GM18502 (cell line): ENCODE data around the gene SRGAP1.
"Not testable (repeated sequence)": the region's sequence is repeated elsewhere in the genome, so short reads cannot be mapped to it uniquely, and the experiment has no call there.

Source experiments
- ATAC-seq: cut with Tn5 transposase; IDR thresholded peaks from one replicate; pipeline ENCODE4 v1.9.1; 2021; ENCODE audit warnings: mild to moderate bottlenecking; ENCODE audit not compliant: unreplicated experiment, poor library complexity

SRGAP1 gene

GRCh38 chr12:64132672-64133071, 288.2 kb downstream of the SRGAP1 start:
- ATAC-seq: not testable (repeated sequence)

- no peak for ATAC-seq
These were observed 292.6 kb downstream of the SRGAP1 start for GRCh38 chr12:64137117-64137516.

GRCh38 chr12:64139021-64139420, 294.5 kb downstream of the SRGAP1 start:
- ATAC-seq: no peak

GRCh38 chr12:64142382-64142781, 297.9 kb downstream of the SRGAP1 start:
- no peak for ATAC-seq

- ATAC-seq: no peak
These were observed 298.3 kb downstream of the SRGAP1 start for GRCh38 chr12:64142784-64143183.

- no peak for ATAC-seq
These were observed 300.7 kb downstream of the SRGAP1 start for GRCh38 chr12:64145226-64145625.

GRCh38 chr12:64147011-64147631, 302.6 kb downstream of the SRGAP1 start:
- ATAC-seq: peak; percentile 40

- peak; percentile 51 for ATAC-seq
These were observed 303.4 kb downstream of the SRGAP1 start for GRCh38 chr12:64147875-64148274.

GRCh38 chr12:64154677-64155076, 310.2 kb downstream of the SRGAP1 start:
- no peak for ATAC-seq

- ATAC-seq: no peak
These were observed 312.6 kb downstream of the SRGAP1 start for GRCh38 chr12:64157110-64157509.

- ATAC-seq: no peak
These were observed 315.7 kb downstream of the SRGAP1 start for GRCh38 chr12:64160021-64160710.

- no peak for ATAC-seq
These were observed 316.2 kb downstream of the SRGAP1 start for GRCh38 chr12:64160711-64161060.

GRCh38 chr12:64166606-64167005, 322.1 kb downstream of the SRGAP1 start:
- ATAC-seq: not testable (repeated sequence)

GRCh38 chr12:64167041-64167440, 322.5 kb downstream of the SRGAP1 start:
- ATAC-seq: not testable (repeated sequence)

GRCh38 chr12:64170024-64170423, 325.5 kb downstream of the SRGAP1 start:
- ATAC-seq: no peak

- ATAC-seq: no peak
These were observed 326.2 kb downstream of the SRGAP1 start for GRCh38 chr12:64170730-64171129.

- ATAC-seq: no peak
These were observed 327.2 kb downstream of the SRGAP1 start for GRCh38 chr12:64171715-64172114.

- peak; percentile 54 for ATAC-seq
These were observed 327.9 kb downstream of the SRGAP1 start for GRCh38 chr12:64172143-64172970.

GRCh38 chr12:64173456-64173855, 329.0 kb downstream of the SRGAP1 start:
- ATAC-seq: no peak

- no peak for ATAC-seq
These were observed 330.9 kb downstream of the SRGAP1 start for GRCh38 chr12:64175254-64175945.

- ATAC-seq: no peak
These were observed 332.5 kb downstream of the SRGAP1 start for GRCh38 chr12:64177001-64177400.
